K562 (cell line): Measurements from ENCODE around the gene RAB7A.

ENCODE experiments used
- EGR1 ChIP-seq: fragments of 450-650 bp; conservative IDR thresholded peaks from 2 replicates; pipeline ENCODE4 v1.6.1; 2017; ENCODE audit warnings: mild to moderate bottlenecking
- EP300 ChIP-seq: IDR thresholded peaks from 2 replicates; pipeline ENCODE4 v1.6.1; 2012; ENCODE audit warnings: low read length, improper control_type of control experiment
- FOXJ3 ChIP-seq: sonication (generic); formaldehyde crosslinking; IDR thresholded peaks from 2 replicates; pipeline ENCODE4 v1.4.0; 2020; ENCODE audit warnings: mild to moderate bottlenecking, missing genetic modification reagents
- IRF1 ChIP-seq: sonication (generic); formaldehyde crosslinking; IDR thresholded peaks from 2 replicates; pipeline ENCODE4 v1.8.0; 2022; ENCODE audit warnings: missing genetic modification reagents, mild to moderate bottlenecking, borderline replicate concordance
- KAT7 ChIP-seq: sonication (generic); formaldehyde crosslinking; IDR thresholded peaks from 2 replicates; pipeline ENCODE4 v1.8.0; 2022; ENCODE audit warnings: missing genetic modification reagents, mild to moderate bottlenecking, borderline replicate concordance
- MLX ChIP-seq, 2 experiments: fragments of 450-650 bp in 1 of 2; sonication (generic) in 1 of 2; formaldehyde crosslinking; conservative IDR thresholded peaks; 2 replicates each; pipeline versions ENCODE4 v1.4.0 to v1.8.1; 2020 to 2022; ENCODE audit warnings: mild to moderate bottlenecking in 1 of 2, missing genetic modification reagents in 1 of 2
- NBN ChIP-seq: fragments of 450-650 bp; IDR thresholded peaks from 2 replicates; pipeline ENCODE4 v1.6.1; 2016; ENCODE audit warnings: low read depth, mild to moderate bottlenecking
- NCOA1 ChIP-seq: fragments of 450-650 bp; IDR thresholded peaks from 2 replicates; pipeline ENCODE4 v1.6.1; 2016; ENCODE audit warnings: low read depth
- POLR2AphosphoS5 ChIP-seq: IDR thresholded peaks from 2 replicates; pipeline ENCODE4 v1.6.1; 2011; ENCODE audit warnings: mild to moderate bottlenecking, low read depth, low read length, moderate library complexity; ENCODE audit not compliant: control insufficient read depth, insufficient read depth
- ZNF24 ChIP-seq: fragments of 450-650 bp; IDR thresholded peaks from 2 replicates; pipeline ENCODE4 v1.6.1; 2016
- ZNF707 ChIP-seq: fragments of 250-450 bp; sonication (Bioruptor Pico); conservative IDR thresholded peaks from 2 replicates; pipeline ENCODE4 v1.8.0; 2022; ENCODE audit warnings: inconsistent platforms, mild to moderate bottlenecking, moderate library complexity
- TF ChIP-seq, protein P1 (sequence below), 3 experiments: IDR thresholded peaks in 2 of 3; conservative IDR thresholded peaks in 1 of 3; 2 replicates each; pipeline ENCODE4 v1.5.1; 2011 to 2012; ENCODE audit warnings: low read length in 3 of 3, mild to moderate bottlenecking in 3 of 3, control low read depth in 2 of 3, improper control_type of control experiment in 1 of 3, inconsistent platforms in 1 of 3, low read depth in 1 of 3, mixed read lengths in 1 of 3, moderate library complexity in 1 of 3; ENCODE audit not compliant: insufficient read depth in 2 of 3

DNA sequence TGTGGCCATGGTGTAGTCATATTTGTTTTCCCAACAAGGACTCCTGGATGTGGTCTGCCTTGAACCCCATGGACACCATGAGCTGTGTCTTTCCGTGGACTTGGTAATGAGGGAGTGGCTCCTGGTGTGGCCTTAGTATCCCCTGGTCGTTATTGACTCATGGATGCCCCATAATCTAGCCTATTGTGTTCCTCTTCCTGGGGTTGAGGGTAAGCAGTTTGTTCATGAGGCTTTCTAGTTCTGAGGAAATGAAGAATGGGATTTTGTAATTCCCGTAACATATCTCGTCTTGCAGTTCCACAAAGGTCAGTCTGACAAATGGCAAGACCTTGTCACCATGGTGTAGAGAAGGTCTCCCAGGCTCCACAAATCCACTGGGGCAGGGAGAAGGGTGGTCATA, 22.6 kb downstream of the RAB7A start:
- no peak for TF ChIP-seq IRF1 (CRISPR knock-in tag)
- TF ChIP-seq, protein P1, sequence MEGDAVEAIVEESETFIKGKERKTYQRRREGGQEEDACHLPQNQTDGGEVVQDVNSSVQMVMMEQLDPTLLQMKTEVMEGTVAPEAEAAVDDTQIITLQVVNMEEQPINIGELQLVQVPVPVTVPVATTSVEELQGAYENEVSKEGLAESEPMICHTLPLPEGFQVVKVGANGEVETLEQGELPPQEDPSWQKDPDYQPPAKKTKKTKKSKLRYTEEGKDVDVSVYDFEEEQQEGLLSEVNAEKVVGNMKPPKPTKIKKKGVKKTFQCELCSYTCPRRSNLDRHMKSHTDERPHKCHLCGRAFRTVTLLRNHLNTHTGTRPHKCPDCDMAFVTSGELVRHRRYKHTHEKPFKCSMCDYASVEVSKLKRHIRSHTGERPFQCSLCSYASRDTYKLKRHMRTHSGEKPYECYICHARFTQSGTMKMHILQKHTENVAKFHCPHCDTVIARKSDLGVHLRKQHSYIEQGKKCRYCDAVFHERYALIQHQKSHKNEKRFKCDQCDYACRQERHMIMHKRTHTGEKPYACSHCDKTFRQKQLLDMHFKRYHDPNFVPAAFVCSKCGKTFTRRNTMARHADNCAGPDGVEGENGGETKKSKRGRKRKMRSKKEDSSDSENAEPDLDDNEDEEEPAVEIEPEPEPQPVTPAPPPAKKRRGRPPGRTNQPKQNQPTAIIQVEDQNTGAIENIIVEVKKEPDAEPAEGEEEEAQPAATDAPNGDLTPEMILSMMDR (IDR thresholded peaks at IDR 0.05 in 2 of 3, conservative IDR thresholded peaks at IDR 0.05 in 1 of 3; ENCODE audit: insufficient read depth in 2 of 3, low read depth in 1 of 3, low read length in 3 of 3): no peak
- no peak for TF ChIP-seq POLR2AphosphoS5
- no peak for TF ChIP-seq KAT7 (CRISPR knock-in tag)
- no peak for TF ChIP-seq NBN
- no peak for TF ChIP-seq MLX (CRISPR knock-in tag; conservative IDR thresholded peaks at IDR 0.05)
- no peak for TF ChIP-seq FOXJ3 (CRISPR knock-in tag)
- no peak for TF ChIP-seq EGR1
- TF ChIP-seq ZNF707 (CRISPR knock-in tag): no peak
- TF ChIP-seq NCOA1: no peak
- TF ChIP-seq ZNF24: no peak
- TF ChIP-seq EP300: no peak
